Thyroid gland (tissue), 4 donors: Measurements from ENCODE around the gene HECW1.

ENCODE experiments used
- POLR2A ChIP-seq, 2 donors: fragments of 450-650 bp; IDR thresholded peaks; one replicate each; pipeline ENCODE4 v1.6.1; 2017; ENCODE audit warnings: antibody characterized with exemption in 2 of 2, mild to moderate bottlenecking in 2 of 2, moderate library complexity in 1 of 2
- TF ChIP-seq, protein P1 (sequence below), 6 experiments: fragments of 200-600 bp in 3 of 6; fragments of 450-650 bp in 3 of 6; sonication (generic) in 3 of 6; IDR thresholded peaks; one replicate each; pipeline ENCODE4 v1.5.1; 2016 to 2019; ENCODE audit warnings: antibody characterized with exemption in 6 of 6, mild to moderate bottlenecking in 2 of 6, inconsistent platforms in 1 of 6, moderate library complexity in 1 of 6

DNA sequence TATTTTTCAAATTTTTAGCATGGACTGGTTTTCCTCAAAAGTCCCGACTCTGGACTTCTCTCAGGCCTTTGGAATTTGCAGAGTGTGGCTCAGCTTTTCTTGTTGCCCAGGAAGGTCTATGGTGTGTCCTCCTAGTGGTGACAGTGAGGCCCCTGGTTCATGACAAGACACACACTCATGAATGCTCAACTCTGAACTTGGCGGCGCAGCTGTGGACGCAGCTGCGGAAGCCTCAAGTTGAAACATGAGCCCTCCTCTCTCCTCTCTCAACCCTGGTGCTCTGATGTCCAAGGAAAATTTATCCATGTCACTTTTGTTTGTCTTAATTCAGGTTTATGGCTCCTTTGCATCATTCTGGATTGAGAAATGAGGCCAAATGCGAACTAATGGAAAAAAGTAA is 183.9 kb downstream of the HECW1 start:
- TF ChIP-seq, protein P1, sequence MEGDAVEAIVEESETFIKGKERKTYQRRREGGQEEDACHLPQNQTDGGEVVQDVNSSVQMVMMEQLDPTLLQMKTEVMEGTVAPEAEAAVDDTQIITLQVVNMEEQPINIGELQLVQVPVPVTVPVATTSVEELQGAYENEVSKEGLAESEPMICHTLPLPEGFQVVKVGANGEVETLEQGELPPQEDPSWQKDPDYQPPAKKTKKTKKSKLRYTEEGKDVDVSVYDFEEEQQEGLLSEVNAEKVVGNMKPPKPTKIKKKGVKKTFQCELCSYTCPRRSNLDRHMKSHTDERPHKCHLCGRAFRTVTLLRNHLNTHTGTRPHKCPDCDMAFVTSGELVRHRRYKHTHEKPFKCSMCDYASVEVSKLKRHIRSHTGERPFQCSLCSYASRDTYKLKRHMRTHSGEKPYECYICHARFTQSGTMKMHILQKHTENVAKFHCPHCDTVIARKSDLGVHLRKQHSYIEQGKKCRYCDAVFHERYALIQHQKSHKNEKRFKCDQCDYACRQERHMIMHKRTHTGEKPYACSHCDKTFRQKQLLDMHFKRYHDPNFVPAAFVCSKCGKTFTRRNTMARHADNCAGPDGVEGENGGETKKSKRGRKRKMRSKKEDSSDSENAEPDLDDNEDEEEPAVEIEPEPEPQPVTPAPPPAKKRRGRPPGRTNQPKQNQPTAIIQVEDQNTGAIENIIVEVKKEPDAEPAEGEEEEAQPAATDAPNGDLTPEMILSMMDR (IDR thresholded peaks at IDR 0.05) = no peak
- no peak for TF ChIP-seq POLR2A (IDR thresholded peaks at IDR 0.05)
